GM19397 (cell line): ENCODE results near the gene COL4A6.
"Not testable (repeated sequence)": the region's sequence is repeated elsewhere in the genome, so short reads cannot be mapped to it uniquely, and the experiment has no call there.

ENCODE experiments used
- ATAC-seq: cut with Tn5 transposase; IDR thresholded peaks from one replicate; pipeline ENCODE4 v1.9.1; 2021; ENCODE audit warnings: mild to moderate bottlenecking, moderate library complexity; ENCODE audit not compliant: unreplicated experiment

Gene COL4A6

DNA sequence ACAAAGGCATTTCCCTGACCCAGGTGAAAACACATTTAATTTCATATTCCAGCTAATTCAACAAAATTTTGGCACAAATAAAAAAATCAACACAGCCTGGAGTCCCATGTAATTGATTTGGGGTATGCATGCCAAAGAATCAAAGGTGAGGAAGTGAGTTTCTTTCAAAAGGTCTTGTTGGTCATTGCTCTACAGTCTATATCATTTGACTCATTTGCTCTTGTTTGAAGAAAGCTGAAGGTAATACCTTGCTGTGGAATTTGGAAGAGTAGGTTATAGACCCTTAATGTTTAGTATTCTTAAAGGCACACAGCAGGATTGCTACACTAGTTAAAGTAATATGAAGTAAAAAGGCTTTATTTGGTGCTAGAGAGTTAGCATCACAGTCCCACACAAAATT is 25.4 kb downstream of the COL4A6 start:
- no peak for ATAC-seq

DNA sequence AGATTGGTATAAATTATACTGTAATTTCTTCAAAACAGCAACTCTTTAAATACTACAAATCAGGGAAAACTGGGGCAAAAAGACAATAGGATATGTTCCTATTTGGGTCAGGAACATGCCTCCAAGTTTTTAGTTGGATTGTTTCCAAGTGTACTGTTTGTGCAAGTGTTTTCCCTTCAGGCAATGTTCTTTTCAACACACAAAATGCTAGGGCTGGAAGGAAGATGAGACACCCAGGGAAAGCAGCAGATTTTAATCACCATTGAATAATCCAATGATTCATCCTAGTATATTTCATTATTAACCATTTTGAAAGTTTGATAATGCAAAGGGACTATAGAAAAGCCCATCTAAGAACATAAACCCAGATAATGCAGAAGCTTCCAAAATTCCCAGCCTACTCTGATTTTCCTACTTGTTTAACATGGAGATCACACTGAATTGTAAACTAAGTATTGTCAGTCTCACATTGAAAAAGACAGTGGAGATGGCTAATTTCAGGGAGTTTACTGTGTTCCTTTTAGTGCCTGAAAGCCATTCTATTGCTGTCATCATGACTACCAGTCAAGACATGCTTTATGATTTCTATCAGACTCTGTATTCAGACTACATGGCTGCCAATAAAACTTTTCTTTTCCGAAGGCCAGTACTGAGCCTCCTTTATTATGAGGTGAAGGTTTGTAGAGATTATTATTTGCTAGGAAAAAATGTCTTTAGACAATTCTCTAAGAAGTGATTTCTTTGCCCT is 38.6 kb downstream of the COL4A6 start:
- ATAC-seq = no peak

DNA sequence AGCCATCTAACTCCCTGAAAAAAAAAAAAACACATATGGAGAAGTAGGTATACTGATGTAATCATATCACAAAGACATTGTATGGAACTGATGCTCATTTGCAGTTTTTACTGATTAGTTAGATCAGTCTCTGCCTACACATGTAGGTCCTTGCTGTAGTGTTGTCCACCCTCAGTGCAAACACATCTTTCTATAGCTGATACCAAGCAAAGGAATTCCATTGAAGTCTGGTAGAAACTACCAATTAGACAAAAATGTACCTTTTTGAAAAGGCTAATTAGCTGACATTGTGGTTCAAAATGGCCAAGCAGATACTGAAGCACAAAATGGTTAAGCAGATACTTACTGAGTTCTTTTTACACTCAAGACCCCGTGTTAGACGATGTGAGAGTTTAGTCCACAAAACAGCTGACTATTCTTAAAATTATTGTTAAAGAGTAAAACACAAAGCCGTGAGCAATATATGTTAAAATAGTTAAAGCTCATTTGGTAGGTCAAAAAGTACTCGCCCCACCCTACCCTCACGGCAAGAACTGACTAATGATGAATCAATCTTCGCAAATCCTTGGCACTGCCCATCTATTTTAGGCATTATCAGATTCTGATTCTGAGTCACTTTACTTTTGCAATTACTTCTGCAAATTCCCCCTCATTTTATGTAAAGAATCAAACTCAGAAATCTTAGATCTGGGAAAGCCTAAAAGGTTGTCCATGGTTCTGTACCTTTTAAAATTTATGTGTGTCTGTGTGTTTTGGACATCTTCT is 40.4 kb downstream of the COL4A6 start:
- ATAC-seq = no peak

DNA sequence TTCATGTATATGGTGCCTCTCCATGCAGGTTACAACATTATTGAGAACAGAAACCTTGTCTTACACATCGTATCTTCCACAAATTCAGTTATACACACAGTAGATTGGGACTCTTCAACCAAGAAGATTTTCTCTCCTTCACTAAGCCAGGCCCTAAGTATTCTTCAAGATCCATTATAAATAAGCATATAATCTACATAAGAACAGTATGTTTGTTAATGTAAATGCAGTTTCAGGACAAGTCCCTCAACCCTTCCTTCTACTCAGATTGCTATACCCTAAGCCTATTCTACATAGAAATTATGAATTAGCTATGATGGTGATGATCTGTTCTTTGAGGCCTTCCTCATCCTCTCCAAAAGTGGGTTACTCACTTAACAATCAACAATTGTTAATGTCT is 41.2 kb downstream of the COL4A6 start:
- no peak for ATAC-seq

DNA sequence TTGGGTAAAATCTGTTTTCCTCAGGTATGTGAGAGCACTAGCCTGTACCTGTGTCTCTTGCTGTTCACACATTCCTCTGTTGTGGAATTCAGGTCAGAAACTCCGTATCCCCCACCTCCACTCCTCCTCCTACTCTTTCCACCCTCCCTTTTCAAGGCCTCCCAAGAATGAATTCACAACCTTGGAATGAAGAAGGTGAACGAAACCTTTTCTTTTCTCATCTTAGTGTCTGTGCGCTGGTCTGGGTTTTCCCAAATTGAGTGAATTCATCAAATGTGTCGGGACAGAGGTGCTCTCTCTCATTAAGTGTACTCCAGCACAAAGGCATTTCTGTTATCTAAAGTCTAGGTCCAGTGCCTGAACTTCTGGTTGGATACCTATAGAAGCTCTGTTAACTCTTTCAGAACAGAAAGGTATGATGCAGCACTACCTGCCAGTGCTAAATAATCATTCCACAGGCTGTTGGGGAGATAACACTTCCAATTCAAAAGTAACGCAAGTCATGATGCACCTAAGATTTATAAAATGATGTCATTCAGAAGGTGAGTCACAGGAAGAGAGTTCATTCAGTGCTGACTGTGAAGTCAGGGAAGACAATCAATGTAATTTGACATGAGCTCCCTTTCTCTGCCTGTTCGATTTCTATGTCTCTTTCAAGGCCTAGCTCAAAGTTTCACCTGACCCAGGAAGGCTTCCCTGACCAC is 41.9 kb downstream of the COL4A6 start:
- ATAC-seq = no peak

DNA sequence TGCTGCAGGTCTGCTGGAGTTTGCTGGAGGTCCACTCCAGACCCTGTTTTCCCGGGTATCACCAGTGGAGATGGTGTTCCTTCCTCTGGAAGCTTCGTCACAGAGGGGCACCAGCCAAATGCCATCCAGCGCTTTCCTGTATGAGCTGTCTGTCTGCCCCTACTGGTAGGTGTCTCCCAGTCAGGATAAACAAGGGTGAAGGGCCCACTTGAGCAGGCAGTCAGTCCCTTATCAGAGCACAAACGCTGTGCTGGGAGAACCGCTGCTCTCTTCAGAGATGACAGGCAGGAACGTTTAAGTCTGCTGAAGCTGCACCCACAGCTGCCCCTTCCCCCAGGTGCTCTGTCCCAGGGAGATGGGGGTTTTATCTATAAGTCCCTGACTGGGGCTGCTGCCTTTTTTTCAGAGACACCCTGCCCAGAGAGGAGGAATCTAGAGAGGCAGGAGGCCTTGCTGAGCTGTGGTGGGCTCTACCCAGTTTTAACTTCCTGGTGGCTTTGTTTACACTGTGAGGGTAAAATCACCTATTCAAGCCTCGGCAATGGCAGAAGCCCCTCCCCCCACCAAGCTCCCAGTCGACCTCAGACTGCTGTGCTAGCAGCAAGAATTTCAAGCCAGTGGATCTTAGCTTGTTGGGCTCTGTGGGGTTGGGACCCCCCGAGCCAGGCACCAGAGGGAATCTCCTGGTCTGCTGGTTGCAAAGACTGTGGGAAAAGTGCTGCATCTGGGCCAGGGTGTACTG is 47.1 kb downstream of the COL4A6 start:
- not testable (repeated sequence) for ATAC-seq

DNA sequence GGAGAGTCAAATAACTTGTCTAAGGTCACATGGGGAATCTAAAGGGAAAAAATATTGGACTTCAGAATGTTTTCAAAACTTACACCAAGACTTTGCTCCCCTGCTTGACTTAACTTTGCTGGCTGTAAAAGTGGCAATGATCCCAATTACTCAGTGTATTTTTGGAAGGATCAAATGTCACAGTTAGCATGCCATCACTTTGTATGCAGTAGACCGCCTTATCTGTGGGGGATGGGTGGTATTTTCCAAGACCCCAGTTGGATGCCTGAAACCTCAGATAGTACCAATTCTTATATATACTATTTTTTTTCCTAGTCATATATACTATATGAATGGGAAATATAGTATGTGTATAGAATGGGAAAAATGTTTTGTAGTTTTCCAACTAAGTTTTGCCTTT is 53.4 kb downstream of the COL4A6 start:
- no peak for ATAC-seq

DNA sequence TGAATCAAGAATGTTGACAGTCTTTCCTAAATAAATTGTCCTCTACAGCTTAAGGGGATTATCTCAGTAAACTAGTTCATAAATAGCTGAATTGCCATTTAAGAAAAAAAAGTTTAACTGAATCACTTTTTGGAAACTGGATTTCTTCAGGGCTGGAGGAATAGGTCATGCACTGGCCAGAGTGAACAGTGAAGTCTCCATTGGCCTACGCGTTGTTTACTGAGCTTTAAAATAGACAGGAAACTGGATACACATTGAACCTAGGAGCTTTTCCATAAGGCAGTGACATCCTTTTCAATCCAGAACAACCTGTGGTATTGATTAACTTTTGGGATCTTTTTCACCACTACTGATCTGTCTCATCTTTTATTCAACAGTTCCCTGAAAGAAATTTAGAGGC is 58.0 kb downstream of the COL4A6 start:
- no peak for ATAC-seq

DNA sequence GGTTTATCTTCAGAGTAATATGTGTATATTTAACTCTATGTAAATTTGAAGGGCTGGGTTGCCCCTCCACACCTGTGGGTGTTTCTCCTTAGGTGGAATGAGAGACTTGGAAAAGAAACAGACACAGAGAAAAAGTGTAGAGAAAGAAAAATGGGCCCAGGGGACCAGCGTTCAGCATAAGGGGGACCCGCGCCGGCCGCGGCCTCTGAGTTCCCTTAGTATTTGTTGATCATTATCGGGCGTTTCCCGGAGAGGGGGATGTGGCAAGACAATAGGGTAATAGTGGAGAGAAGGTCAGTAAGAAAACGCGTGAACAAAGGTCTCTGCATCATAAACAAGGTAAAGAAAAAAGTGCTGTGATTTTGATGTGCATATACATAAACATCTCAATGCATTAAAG is 61.4 kb downstream of the COL4A6 start:
- not testable (repeated sequence) for ATAC-seq

DNA sequence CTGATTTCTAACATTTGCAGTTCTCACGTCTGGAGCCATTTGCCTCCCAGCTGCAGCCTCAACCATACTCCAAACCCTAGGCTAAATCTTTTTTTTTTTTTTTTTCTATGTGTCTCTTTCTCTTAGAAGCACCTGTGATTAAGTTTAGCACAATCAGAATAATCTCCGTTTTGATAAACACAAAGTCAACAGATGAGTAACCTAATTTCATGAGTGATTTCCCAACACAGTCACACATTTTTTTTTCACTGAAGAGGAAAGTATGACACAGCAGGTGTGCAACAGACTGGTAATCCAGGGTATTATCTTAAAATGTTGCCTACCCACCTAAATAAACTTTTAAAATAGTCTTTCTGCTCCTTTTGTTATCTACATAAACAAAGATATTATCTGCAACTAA is 62.6 kb downstream of the COL4A6 start:
- ATAC-seq = not testable (repeated sequence)

DNA sequence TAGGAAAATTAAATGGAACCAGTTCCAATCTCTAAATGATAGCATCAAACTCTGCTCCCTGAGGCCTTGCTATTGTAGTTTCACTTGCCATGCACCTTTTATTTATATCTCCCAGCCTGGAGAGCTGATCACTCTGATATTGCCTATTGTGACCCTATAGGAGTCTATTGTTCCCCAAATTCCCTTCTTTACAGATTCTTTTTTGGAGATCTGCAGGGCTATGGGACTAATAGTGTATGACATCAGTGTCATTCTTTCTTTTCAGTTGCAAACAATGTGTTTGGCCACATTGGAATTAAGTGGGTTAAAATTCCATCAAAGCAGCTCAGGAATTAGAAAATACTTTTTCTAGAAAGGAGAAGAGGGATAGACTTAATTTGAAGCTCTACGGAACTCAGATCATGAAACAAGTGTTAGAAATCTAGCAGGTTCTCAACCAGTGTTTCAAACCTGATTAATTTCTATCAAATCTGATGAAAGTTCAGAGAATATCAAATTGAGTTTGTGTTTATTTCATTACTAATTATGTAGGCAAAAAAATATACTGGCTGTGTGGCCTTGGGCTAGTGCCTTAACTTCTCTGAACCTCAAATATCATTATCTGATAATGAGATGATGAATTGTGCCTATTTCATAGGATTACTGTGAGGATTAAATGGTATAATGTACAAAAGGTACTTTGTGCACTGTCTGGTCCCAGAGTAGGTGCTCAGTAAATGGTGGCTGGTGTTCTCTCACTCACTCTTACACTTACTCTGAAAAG is 71.4 kb downstream of the COL4A6 start:
- ATAC-seq = no peak

DNA sequence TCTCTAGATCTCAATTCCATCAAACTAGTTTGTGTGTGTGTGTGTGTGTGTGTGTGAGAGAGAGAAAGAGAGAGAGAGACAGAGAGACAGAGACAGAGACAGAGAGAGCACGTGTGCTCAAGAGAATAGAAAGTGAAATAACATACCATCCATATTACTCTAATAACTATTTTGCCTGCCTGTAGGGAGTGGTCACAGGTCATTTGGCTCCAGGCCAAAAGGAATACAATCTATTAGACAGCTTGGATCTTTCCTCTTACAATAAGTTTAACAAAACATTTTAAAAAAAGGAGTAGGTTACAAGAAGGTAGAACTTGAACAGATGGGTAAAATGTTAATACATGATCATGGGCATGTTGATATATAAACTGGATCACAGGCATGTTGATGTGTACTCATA is 76.2 kb downstream of the COL4A6 start:
- ATAC-seq = no peak

DNA sequence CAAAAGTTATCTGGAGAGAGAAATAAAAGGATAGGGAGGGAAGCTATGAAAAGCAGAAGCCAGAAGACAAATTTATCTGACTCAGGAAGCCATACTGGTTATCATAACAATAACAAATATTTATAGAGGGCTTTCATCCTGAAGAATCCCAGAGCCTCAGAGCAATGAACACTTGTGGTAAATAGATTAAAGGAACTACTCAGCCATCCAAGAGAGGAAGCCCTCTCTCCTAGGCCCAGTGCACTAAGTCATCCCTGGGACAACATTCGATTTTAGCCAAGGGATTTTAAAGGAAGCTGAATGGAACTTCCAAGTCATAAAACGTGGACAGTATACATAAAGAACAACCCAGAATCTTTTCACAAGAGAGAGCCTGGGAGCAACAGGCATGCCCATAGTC is 76.9 kb downstream of the COL4A6 start:
- ATAC-seq = no peak

DNA sequence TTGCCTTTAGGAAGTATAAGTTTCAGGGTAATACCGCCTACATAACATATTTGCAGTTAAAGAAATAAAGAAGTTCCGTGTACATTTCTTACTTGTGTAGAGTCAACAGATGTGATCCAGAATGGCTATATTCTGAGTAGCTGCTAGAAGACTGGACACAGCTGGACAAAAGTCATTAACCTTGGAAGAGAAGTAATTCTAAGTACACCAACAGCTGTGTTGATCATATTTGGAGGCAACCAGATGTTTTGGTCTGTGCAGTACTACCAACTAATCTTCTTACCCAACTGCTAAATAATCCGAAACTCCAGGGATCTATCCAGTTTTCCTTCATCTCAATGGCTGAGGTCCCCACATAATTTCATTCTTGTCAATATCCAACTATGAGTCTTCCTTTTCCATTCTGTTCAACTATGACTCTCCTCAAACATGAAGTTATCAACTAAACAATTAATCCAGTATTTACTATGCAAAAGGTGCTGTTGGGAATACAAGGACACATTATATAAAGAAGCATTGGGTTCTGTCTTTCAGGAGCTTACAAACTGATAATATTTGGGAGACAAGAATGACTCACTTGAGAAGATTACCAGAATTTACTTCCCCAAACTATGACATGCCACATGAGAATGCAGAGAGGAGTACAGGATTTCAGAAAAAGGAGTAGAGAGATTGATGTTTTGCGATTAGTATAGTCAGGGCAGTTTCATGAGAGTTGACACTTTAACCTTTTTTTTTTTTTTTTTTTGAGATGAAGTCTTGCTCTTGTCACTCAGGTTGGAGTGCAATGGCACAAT is 78.2 kb downstream of the COL4A6 start:
- no peak for ATAC-seq

DNA sequence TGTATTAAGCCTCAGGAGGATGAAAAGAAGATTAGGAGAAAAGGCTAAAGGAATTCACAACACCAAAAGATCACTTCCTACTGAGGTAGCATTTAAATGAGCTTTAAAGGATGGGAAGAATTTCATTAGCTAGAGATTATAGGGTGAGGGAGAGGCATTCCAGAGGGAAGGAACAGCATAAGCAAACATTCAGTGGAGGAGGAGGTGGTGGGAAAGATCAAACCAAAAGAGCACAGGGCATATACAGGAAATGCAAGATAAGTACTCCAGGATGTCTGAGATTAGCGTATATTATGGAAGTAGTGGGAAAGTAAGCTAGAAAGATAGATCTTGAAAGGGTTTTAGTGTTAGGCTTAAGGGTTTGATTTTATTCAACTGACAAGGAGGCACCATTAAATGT is 84.8 kb downstream of the COL4A6 start:
- no peak for ATAC-seq

DNA sequence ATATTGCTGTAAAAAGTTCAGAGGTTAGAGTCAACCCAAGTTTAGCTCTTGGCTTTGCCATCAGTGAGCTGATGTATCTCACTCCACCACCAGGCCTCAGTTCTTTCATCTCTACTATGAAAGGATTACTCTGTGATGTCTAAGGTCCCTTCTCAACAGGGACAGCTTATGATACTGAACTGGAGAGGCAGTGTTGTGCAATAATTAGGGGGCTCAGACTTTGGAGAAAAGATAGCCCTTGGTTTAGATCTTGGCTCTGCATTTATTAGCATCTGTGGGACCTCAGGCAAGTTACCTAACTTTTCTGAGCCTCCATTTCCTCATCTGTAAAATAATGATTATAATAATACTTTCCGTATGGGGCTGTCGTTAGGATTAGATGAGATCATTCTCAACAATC is 89.0 kb downstream of the COL4A6 start:
- no peak for ATAC-seq

DNA sequence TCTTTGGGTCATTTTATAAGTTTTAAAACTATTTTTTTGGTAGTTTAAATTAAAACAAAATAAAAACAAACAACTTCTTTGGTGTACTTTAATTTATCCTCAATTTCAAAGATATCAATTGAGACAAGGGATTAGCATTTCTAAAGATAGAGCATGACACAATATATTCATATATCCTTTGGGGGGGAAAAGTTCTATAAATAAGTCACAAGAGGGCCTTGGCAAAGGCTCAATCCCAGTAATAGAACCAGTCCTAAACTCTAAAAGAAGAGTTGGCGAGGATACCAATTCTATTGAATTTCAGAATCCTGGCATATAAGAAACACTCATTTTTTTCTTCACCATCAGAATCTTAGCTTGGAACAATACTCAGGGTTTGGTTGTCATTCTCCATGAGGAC is 89.7 kb downstream of the COL4A6 start:
- ATAC-seq = no peak

DNA sequence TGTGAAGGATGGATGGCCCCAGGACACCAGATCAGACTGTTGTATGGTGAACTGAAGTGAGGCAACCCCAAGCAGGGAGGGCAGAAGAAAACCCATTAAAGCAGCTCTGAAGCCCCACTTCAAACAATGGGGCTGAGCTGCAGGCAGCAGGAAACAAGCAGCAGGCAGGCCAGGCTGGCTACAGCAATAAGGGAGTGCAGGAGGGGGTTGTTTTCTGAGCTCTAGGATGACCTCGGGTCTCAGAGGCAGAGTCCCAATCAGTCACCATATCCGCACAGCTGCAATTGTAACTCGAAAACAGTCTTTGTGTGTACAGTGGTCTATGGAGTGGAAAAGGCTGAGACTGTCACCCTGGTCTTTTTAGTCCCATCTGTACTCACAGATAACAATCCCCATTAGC is 90.4 kb downstream of the COL4A6 start:
- ATAC-seq = no peak

DNA sequence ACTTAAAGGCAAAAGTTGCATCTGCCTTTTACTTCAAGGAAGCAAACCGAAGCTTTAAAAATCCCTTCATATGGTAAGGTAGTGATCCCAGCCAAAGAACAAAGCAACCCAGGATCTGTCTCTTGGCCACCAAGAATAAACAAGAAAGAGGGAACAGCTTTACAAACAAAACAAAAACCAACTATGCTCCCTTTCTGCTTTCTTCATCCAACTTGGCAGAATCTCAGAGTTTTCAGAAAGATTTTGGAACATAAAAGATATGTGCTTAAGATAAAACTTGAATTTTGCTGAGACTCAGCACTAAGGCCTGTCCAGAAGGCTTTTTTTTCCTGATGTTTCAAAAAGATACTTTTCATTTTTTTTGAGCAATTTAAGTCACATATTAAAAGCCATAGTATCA is 94.0 kb downstream of the COL4A6 start:
- ATAC-seq = no peak

DNA sequence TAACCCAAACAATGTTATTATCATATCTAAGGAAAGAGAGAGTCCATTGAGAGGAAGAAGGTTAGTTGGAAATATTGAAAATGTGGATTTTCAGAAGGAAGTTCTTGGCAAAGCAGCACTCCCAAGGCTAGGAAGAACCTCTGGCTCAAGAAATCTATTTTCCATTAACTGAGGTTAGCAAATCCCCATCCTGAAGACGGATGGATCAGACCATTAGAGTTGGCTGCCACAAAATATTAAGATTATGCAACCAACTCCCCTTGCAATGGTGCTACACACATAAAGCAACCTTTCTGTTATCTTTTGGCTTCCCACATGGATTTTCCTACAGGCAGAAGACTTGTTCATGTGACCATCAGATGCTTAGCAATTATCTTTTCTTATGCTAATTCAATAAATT is 96.3 kb downstream of the COL4A6 start:
- no peak for ATAC-seq
